Endothelial cell of umbilical vein (primary cell): ENCODE measurements around the gene ADAMTSL3. TPM values are rescaled to one million over a fixed set of nuclear protein-coding genes. Genes with fewer than 3 reads are reported as not detected.

Source experiments
- BruUV-seq: library from RNA; stranded (reverse); fragments of 400-500 nt; replicated peaks from 2 replicates; lab custom pipeline; 2021; lab: Mats Ljungman, UMichigan
- CTCF ChIA-PET: fragments of 300-600, 350-600 bp; sonication (Branson Sonifier 250); formaldehyde crosslinking; loops from one replicate; lab custom pipeline; 2021; ENCODE audit warnings: antibody characterized with exemption, inconsistent platforms; lab: Charles Lee
- POLR2A ChIA-PET: fragments of 300-600, 350-600 bp; sonication (Branson Sonifier 250); formaldehyde crosslinking; loops from one replicate; lab custom pipeline; 2021; ENCODE audit warnings: antibody characterized with exemption, inconsistent platforms; lab: Charles Lee
- DNase-seq: peaks from one replicate; pipeline ENCODE4 v3.0.0-alpha.2; 2011; ENCODE audit warnings: low read depth, low spot score
- FAIRE-seq: peaks from 2 replicates; lab custom pipeline; 2011; peaks lifted over from hg19 to GRCh38; lab: Jason Lieb, UNC
- H2AFZ ChIP-seq: 2 replicates; pipeline ENCODE4 v1.6.0; 2012; ENCODE audit warnings: low read depth, low read length, control low read depth, inconsistent platforms
- H3K27ac ChIP-seq: 2 replicates; pipeline ENCODE4 v1.5.1; 2011; ENCODE audit warnings: low read depth, mild to moderate bottlenecking, control low read depth, low read length, moderate library complexity; ENCODE audit not compliant: insufficient read depth
- H3K27me3 ChIP-seq, 2 experiments: 2 replicates each; pipeline versions ENCODE4 v1.6.0 to v1.6.1; 2011; ENCODE audit warnings: low read length in 2 of 2, mixed read lengths in 1 of 2; ENCODE audit not compliant: control insufficient read depth in 2 of 2, insufficient read depth in 2 of 2
- H3K36me3 ChIP-seq, 2 experiments: 2 replicates in 1 of 2; 3 replicates in 1 of 2; pipeline ENCODE4 v1.5.1; 2011; ENCODE audit warnings: low read length in 2 of 2, mild to moderate bottlenecking in 1 of 2, moderate library complexity in 1 of 2; ENCODE audit not compliant: control insufficient read depth in 2 of 2, insufficient read depth in 2 of 2; ENCODE audit errors: extremely low read depth in 1 of 2
- H3K4me1 ChIP-seq: 3 replicates; pipeline ENCODE4 v1.5.1; 2011; ENCODE audit warnings: mild to moderate bottlenecking, low read length; ENCODE audit not compliant: control insufficient read depth, insufficient read depth; ENCODE audit errors: extremely low read depth
- H3K4me2 ChIP-seq: 2 replicates; pipeline ENCODE4 v1.6.1; 2011; ENCODE audit warnings: low read length, control low read depth, mixed read lengths; ENCODE audit not compliant: insufficient read depth
- H3K4me3 ChIP-seq, 3 experiments: fragments of 200-600 bp in 1 of 3; sonication (generic), shearing (Covaris generic) in 1 of 3; replicated peaks in 1 of 3; 2 replicates each; pipeline ENCODE4 v1.5.1; 2011 to 2016; ENCODE audit warnings: control low read depth in 3 of 3, low read length in 3 of 3, mild to moderate bottlenecking in 2 of 3, inconsistent platforms in 1 of 3, low read depth in 1 of 3, moderate library complexity in 1 of 3; ENCODE audit not compliant: insufficient read depth in 1 of 3
- H3K79me2 ChIP-seq: 2 replicates; pipeline ENCODE4 v1.6.0; 2012; ENCODE audit warnings: low read length, inconsistent platforms; ENCODE audit not compliant: control insufficient read depth, insufficient read depth
- H3K9ac ChIP-seq: replicated peaks from 2 replicates; pipeline ENCODE3; 2011; ENCODE audit warnings: low read length, control low read depth; ENCODE audit not compliant: insufficient read depth; ENCODE audit errors: extremely low read depth
- H3K9me1 ChIP-seq: replicated peaks from 3 replicates; pipeline ENCODE4 v1.6.0; 2011; ENCODE audit warnings: mild to moderate bottlenecking, low read length; ENCODE audit not compliant: control insufficient read depth, insufficient read depth; ENCODE audit errors: extremely low read depth
- H3K9me3 ChIP-seq: replicated peaks from 2 replicates; pipeline ENCODE4 v1.5.1; 2012; ENCODE audit warnings: low read length, inconsistent platforms; ENCODE audit not compliant: control insufficient read depth, insufficient read depth
- H4K20me1 ChIP-seq: replicated peaks from 2 replicates; pipeline ENCODE3; 2011; ENCODE audit warnings: mild to moderate bottlenecking, low read length; ENCODE audit not compliant: control insufficient read depth, insufficient read depth; ENCODE audit errors: extremely low read depth
- CTCF ChIP-seq, 2 donors: IDR thresholded peaks; 1 replicate in 1 of 2; 2 replicates in 1 of 2; pipeline ENCODE4 v1.5.1; 2011; ENCODE audit warnings: low read length in 2 of 2, mild to moderate bottlenecking in 2 of 2, moderate library complexity in 2 of 2, control low read depth in 1 of 2, inconsistent platforms in 1 of 2, low read depth in 1 of 2; ENCODE audit not compliant: insufficient read depth in 1 of 2; ENCODE audit errors: extremely low read depth in 1 of 2
- EZH2 ChIP-seq: IDR thresholded peaks from 2 replicates; pipeline ENCODE4 v1.6.1; 2012; ENCODE audit warnings: borderline replicate concordance, low read depth, mild to moderate bottlenecking, moderate library complexity, low read length, inconsistent platforms; ENCODE audit not compliant: severe bottlenecking
- JUN ChIP-seq: IDR thresholded peaks from 2 replicates; pipeline ENCODE4 v1.6.1; 2011; ENCODE audit warnings: borderline replicate concordance, low read depth; ENCODE audit not compliant: insufficient read length, insufficient read depth
- MAX ChIP-seq: IDR thresholded peaks from 2 replicates; pipeline ENCODE4 v1.6.1; 2011; ENCODE audit not compliant: insufficient read depth, insufficient read length
- dilution Hi-C: fragments of 300-500 bp; cut with MboI; formaldehyde crosslinking; loops from one replicate; pipeline ENCODE4 v1.15.0; 2019; ENCODE audit warnings: low sequenced_read_pairs; ENCODE audit not compliant: extremely low pct_ligation_motif_present
- intact Hi-C: fragments of 100-400 bp; cut with micrococcal nuclease; formaldehyde crosslinking; loops from one replicate; pipeline ENCODE4 v1.10.0; 2022
- polyA plus RNA-seq, 4 experiments: library from polyadenylated mRNA; depleted of rRNA in 3 of 4; stranded (reverse) in 3 of 4; unstranded in 1 of 4; fragments of >200 nt; gene quantifications; 2 replicates each; pipeline versions ENCODE4 v1.2.1 to v1.2.3, GENCODE V29; 2011 to 2012; ENCODE audit warnings: missing spikeins in 1 of 4
- total RNA-seq: library from RNA; stranded (reverse); gene quantifications from 2 replicates; pipeline ENCODE4 v1.2.3, GENCODE V29; 2021

The ADAMTSL3 gene
- total and polyA plus RNA-seq, 2 donors (not counting 3 experiments of a cell fraction or from before 2014, with no cell fraction given): not detected

DNA sequence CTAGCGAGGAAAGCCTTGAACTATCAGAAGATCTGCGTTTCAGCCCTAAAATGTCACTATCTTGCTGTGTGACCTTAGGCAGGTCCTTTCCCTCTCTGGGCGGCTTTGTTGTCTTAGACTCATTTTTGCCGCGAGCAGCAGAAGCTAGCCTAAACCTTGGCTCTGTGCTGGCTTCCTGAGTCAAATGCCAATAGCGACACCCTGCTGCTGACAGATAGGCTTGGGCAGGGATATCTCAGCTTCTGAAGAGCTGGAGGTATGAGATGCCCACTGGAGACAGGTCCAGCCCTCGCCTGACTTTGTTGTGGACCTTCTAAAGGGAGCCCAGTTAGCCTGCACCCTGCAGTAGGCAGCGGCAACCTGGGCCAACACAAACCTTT is 1.3 kb downstream of the ADAMTSL3 start:
- intact Hi-C loops: no loop called here
- POLR2A ChIA-PET: no interaction called here

DNA sequence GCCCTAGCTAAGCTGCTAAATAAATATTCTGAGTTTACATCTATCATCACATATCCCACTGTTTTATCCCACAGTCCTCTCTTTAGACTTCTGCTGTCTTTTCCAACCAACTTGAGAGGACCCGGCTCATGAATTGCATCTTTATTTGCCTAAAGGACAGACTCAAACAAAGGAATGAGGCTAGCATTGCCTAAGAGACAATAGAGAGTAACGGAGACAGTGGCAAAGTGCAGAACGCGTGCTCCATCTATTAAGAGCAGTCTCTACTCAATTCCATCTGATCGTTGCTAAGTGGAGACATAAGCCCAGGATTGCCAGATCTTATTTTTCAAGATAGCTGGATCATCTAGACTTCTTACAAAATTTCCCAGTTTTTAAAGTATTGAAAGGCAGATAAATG is 2.3 kb downstream of the ADAMTSL3 start:
- H4K20me1 ChIP-seq: no peaks in the 10 kb centered on the region
- CTCF ChIA-PET: no interaction called here
- no peak overlapping the region for H3K4me2 ChIP-seq
- POLR2A ChIA-PET: no interaction called here
- no peaks in the 10 kb centered on the region for H3K36me3 ChIP-seq
- H2AFZ ChIP-seq: no peak overlapping the region
- H3K27me3 ChIP-seq: peaks cover 19 to 20% of the 10 kb centered on the region in 2 experiments
- DNase-seq (no peak), FAIRE-seq (no peak)
- TF ChIP-seq EZH2 (no peak), CTCF (IDR thresholded peaks at IDR 0.05; ENCODE audit: extremely low read depth in 1 of 2, insufficient read depth in 1 of 2, low read depth in 1 of 2, low read length in 2 of 2) (no peak), JUN (no peak), MAX (no peak)
- intact Hi-C loops (no loop called here), dilution Hi-C loops (no loop called here)
- no TSS peak for BruUV-seq
- no peak overlapping the region for H3K4me3 ChIP-seq
- H3K4me1 ChIP-seq: no peaks in the 10 kb centered on the region
- H3K9me3 ChIP-seq: no peaks in the 10 kb centered on the region
- no peak overlapping the region for H3K27ac ChIP-seq
- H3K9me1 ChIP-seq: no peaks in the 10 kb centered on the region
- H3K9ac ChIP-seq: no peak overlapping the region
- no peaks in the 10 kb centered on the region for H3K79me2 ChIP-seq

More for the DNA sequence above, 1.3 kb downstream of the ADAMTSL3 start:
- H3K9me3 ChIP-seq: no peaks in the 10 kb centered on the region
- TF ChIP-seq EZH2: no peak
- no peak overlapping the region for H2AFZ ChIP-seq
- peaks cover 19 to 20% of the 10 kb centered on the region in 2 experiments for H3K27me3 ChIP-seq
- DNase-seq (no peak), FAIRE-seq (no peak)
- CTCF ChIA-PET: no interaction called here
- H3K27ac ChIP-seq: no peak overlapping the region
- H3K4me1 ChIP-seq: no peaks in the 10 kb centered on the region
- no peak overlapping the region for H3K9ac ChIP-seq
- H3K4me2 ChIP-seq: no peak overlapping the region
- no TSS peak for BruUV-seq
- H4K20me1 ChIP-seq: no peaks in the 10 kb centered on the region
- H3K79me2 ChIP-seq: no peaks in the 10 kb centered on the region
- H3K9me1 ChIP-seq: no peaks in the 10 kb centered on the region
- no peaks in the 10 kb centered on the region for H3K36me3 ChIP-seq
- dilution Hi-C loops: no loop called here
- no peak overlapping the region for H3K4me3 ChIP-seq
